ENCODE results near the gene PKNOX2.

Gene PKNOX2

DNA sequence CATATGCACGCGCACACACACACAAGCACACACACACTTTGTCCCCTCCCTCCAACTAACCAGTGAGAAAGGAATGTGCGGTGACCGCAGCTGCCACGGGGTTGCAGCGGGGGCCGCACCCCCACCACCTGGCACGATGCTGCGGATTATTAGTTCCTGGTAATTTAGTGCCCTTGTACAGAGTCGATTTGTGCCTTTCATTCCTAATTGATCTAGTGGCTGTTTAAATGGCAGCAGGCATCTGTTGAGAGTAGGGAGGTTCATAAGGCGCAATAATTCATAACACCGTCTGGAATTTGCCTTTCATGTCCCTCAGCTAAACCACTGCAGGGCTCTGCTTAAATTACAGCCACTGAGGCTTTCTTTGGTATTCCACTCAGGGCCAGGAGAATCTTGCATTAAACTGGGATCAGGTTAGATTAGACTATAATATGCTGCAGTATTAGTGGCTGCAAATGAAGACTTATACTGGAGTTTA, 217.8 kb downstream of the PKNOX2 start:
- DNase-seq (ENCODE audit: low read depth), result no peak

- DNase-seq (ENCODE audit: low read depth), result no peak
These were observed 218.3 kb downstream of the PKNOX2 start for GRCh38 chr11:125382822-125383221.

GRCh38 chr11:125384825-125385224, 220.3 kb downstream of the PKNOX2 start:
- no peak for DNase-seq (ENCODE audit: low read depth)

- DNase-seq (ENCODE audit: low read depth), result no peak
These were observed 223.3 kb downstream of the PKNOX2 start for GRCh38 chr11:125387901-125388300.

DNA sequence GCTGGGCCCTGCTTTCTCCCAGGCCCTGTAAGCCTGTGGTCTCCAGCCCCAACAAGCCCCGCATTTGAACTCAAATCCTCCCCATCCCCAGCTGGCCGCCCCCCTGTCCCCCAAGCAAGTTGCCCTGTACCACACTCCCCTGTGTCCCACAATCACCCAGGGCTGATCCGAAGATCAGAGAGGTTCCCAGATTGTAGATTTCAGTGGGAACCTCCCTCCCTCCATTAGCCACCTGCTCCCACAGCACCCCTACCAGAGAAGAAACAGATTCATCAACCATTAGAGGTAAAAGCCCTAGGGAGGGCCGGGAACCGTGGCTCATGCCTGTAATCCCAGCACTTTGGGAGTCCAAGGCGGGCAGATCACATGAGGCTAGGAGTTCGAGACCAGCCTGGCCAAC, 224.1 kb downstream of the PKNOX2 start:
- DNase-seq (ENCODE audit: low read depth), result no peak

DNA sequence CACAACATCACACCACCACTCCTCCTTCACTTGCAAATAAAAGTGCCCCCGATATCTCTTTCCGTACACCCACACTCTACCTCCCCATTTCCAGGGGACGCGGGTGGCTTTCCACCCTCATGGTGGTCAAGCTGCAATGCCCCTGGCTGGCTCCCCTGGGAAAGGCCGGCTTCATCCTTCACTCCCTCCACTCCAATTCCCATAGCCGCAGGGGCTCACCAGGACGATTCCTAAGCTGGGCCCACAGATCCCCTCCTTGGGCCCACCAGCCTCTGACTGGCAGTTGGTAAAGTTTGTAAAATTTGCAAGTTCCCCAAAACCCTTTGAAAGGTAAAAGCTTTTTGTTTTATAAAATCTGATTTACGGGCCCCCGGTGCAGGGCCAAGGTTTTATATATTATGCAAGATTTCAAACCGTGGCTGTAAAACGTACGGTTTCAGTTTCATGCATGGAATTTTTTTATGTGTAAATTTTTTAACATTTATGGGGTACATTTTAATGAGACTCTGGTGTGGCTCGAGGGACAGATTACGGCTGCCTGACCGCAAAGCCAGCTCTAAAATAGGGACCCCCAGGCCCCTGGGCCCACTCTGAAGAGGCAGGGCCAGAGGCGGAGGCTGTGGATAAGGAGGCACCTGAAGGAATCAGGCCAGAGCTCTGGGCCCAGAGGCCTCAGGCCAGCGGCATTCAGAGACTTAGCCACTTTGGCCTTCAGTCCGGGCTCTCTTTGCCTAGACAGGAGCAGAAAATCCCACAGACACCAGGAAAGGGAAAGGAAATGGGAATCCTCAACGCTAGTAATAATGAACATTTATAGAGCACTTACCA, 225.0 kb downstream of the PKNOX2 start:
- DNase-seq (ENCODE audit: low read depth), result no peak

DNA sequence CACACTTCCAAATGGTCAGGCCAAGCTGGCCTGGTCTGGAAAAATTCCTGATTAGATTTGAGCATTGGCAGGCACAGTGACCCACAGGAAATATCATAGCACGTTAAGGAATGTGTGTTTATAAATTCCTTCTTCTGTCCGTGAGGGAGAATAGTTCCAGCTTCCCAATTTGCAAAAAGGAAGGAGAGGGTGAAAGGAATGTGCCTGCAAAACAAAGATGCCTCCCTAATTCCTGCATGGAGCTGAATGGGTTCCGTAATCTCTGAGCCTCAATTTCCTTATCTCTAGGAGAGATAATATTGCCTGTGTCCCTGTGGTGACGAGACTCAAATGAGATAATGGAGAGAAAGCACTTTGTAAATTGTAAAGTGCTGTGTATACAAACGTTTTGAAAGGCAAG, 226.4 kb downstream of the PKNOX2 start:
- no peak for DNase-seq (ENCODE audit: low read depth)

DNA sequence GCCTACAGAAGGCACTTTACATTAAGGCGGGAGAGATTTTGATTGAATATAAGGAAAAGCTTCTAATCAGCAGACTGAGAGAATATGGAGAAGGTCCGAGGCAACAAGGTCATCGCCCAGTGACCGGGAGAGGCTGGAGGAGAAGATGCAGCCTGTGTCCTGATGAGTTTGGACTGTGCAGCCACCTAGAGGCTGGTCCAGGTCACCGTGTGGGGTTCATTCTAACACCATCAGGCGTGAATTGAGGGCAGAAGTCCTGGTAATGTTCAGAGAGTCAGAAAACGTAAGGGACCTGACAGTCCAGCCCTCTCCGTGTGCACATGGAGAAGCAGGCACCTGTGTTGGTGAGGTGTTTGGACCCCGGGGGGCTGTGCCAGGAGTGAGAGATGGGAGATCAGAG, 228.8 kb downstream of the PKNOX2 start:
- no peak for DNase-seq (ENCODE audit: low read depth)

DNA sequence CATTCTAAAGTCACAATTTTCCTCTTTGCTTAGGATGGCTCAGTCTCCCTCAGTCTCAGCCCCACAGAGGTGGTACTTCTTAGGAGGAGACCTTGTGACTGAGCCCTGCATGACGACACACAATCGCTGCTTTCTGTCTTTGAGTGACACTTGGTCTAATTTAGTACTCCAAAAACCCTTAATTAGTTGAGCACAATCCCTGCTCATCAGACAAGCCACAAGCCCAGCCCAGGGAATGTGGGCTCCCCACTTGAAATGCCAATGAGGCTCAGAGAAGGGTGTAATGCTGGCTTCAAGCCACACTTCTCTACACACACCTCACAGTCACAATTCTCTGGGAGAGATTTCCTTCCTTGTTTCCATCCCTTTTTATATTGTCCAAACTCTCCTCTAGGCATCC, 229.7 kb downstream of the PKNOX2 start:
- DNase-seq (ENCODE audit: low read depth), result no peak

DNA sequence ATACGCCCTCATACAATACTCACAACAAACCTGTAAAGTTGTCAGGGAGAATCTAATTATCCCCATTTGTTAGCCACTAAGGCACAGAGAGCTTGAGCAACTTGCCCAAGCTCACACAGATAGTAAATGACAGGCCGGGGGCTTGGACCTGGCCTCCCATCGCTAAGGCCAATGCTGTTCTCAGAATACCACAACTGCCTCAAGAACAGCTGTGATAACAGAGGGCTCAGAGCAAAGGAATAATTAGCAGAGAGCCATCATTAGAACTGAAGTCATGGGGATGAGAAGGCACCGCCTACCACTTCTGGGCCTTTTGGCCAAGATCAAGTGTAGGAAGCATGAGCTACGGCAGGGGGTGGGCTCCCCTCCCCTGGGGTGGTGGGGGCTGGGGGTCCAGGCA, 232.9 kb downstream of the PKNOX2 start:
- DNase-seq (ENCODE audit: low read depth), result no peak

DNA sequence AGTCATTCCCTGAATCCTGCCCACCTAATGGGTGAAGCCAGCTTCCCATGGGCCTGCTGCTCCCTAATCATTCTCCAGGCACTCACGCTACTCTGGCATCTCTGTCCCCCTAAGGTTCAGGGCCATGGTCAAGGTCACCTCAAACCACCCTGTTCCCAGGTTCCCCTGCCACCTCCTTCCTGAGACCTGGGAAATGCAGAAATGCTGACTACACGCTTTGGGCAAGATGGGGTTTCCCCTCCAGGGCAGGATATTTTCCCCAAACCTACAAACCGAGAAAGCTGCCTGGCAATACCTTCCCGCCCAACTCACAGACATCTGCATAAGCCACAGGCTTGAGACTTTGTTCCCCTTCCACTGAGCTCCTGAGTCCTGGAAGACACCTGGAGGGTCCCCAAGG, 233.9 kb downstream of the PKNOX2 start:
- no peak for DNase-seq (ENCODE audit: low read depth)

DNA sequence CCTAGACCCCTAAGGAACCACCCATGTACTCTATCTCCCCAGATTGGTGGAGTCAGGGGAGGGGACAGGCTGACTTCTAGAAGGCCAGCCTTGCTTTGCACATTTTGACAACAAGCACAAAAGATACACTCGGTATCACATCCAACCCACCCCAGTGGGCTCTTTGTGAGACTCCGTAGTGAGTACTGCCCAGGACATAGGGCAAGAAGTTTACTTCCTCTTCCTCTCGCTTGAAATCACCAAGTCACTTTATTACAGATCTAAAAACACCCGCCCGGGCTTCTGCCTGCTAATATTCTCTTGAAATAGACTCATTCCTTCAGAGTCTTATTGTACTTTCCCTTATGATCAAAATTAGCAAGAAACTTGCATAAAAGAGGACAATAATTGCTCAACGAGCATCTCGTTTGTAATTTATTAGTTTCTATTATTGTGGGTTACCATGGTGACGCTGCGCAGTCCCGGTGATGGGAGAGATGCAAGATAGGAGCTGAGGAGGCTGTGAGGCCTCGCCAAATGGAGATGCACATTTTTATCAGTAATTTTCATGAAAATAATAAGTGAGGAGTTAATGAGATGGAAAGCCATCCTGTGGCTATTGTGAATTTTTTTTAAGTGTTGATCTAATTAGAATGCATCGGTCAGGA, 234.6 kb downstream of the PKNOX2 start:
- no peak for DNase-seq (ENCODE audit: low read depth)

DNA sequence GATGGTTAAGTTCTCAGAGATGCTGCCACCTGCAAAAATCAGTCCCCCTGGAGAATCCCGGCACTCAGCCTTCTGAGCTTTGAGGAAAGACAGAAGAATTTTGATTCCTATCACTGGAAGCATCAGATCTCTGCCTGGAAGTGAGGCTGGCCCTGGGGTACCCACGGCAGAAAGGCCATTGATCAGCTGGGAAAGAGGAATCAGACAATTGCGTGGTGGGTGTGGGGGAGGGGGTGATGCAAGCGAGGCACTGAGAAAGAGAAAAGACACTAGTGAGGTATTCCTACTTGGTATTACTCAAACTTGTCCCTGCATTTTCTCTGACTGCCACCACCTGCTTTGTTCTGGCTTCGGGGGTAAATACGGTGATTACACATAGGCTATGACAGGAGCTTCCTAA, 235.4 kb downstream of the PKNOX2 start:
- DNase-seq (ENCODE audit: low read depth), result no peak

DNA sequence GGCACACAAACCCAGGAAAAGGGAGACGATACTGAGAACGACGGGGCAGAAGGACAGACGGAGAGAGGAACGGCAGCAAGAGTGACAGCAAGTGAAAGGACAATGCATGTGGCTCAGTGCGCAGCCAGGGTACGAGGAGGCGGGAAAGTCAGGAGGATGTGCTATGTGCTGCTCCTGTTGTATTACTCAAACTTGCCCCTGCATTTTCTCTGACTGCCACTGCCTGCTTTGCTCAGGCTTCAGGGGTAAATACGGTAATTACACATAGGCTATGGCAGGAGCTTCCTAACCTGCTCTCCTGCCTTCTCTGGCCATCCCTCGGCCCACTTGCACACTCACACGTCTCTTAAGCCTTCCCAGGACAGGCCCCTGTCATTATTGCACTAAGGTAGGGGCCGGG, 236.7 kb downstream of the PKNOX2 start:
- no peak for DNase-seq (ENCODE audit: low read depth)

- DNase-seq (ENCODE audit: low read depth), result no peak
These were observed 237.2 kb downstream of the PKNOX2 start for GRCh38 chr11:125401746-125402145.

DNA sequence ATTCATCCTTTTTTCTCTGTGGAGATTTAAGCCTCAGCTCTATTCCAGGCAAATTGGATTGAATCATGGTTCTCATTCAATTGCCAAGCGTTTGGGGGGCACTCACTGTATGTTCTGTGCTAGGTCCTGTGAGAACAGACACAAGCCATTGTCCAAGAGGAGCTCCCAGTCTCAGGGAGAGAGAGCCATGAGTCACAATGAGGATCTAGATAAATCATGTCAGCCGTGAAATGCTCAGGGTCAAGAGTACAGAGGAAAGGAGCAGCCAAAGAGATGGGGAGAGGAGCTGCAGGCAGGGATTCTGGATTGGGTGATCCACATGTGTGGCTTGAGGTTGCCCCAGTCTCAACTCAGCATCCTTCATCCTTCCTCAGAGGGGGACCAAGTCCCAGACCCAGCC, 237.9 kb downstream of the PKNOX2 start:
- peak; percentile 44 for DNase-seq (ENCODE audit: low read depth)

DNA sequence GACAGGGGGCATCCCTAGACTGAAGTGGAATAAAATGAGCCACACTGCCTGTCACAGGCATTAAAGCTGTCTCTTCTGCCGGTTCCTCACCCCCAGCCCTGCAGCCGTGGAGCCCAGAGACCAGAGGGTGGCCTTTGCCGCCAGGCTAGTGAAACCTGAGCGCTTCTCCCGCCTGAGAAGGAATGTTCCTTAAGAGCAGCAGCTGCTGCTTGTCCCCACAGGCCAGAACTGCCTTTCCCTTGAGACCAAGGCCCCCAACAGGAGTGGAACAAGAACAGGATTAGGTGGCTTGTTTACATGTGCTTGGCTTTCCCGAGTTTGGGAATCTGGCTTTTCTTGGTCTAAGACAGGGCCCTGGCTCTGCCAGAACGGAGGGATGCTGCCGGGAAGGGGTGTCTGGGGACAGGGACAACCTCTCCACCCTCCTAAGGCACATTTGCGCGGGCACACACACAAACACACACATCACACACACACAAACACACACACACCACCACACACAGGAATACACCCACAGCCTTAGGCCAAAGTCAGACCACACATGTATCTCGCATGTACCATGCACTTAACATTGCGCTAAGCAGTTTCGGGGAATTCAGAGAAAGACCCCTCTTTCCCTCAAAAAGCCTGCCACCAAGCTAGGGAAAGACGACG, 239.7 kb downstream of the PKNOX2 start:
- no peak for DNase-seq (ENCODE audit: low read depth)

DNA sequence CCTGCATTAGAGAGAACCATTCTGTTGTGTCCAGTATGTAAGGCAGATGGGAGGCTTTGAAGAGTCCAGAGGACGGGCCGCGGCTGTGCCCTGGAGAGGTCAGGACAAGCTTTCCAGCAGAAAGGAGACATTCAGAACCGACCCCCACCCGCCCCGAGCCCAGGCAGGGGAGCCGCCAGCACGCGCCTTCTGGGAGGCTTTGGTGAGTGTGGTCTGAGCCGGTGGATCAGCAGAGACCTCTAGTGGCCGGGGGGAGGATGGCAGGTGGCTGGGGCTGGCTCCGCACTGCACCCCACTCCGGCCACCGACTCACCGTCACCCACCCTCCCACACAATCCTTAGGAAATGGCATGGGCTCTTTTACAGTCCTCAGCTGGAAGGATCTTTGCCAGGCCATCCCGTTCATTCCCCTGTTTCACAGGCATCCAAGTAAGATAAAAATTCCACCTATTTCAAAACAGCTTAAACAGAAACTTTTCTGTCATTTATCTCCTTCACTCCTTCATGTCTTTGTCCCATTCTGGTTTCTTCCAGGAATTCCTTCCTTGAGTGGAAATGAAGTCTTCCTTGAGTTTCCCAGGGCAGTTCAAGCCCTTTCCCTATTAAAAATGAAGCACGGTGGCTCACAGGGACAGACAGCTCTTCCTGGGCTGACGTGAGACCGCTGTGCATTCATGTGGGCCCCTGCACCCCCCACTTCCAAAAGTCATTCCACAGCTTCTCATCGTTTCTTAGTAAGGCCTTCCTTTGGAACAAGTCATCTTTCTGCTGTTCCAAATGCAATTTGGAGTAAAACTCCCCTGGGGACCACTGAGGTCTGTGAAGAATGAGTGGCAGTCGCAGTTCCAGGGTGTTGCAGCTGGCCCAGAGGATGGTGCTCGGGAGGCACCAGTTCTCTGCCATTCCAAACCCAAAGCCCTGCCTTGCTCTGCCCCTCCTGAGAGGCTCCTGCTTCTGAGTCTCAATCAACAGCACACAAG, 240.6 kb downstream of the PKNOX2 start:
- peak; percentile 14 for DNase-seq (ENCODE audit: low read depth)

- no peak for DNase-seq (ENCODE audit: low read depth)
These were observed 242.5 kb downstream of the PKNOX2 start for GRCh38 chr11:125407046-125407445.

DNA sequence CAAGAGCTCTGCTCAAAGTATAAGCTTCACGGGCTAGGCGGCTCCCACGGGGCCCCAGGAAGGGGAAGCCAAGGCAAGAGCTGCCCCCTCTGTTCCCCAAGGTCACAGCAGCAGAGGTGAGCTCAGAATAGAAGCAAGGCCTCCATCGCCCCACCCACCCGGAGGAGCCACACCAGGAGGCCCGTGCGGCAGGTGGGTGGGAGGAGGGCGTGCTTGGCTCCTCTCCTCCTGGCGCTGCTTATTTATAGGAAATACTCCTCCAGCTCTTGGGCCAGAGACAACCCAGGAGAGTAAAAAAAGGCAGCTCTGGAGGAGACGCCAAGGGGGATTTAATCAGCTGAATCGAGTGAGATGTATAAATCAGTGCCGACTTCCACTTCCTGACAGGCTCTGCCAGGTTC, 243.8 kb downstream of the PKNOX2 start:
- DNase-seq (ENCODE audit: low read depth), result no peak

- DNase-seq (ENCODE audit: low read depth), result peak; percentile 29
These were observed 245.5 kb downstream of the PKNOX2 start for GRCh38 chr11:125410091-125410490.

DNA sequence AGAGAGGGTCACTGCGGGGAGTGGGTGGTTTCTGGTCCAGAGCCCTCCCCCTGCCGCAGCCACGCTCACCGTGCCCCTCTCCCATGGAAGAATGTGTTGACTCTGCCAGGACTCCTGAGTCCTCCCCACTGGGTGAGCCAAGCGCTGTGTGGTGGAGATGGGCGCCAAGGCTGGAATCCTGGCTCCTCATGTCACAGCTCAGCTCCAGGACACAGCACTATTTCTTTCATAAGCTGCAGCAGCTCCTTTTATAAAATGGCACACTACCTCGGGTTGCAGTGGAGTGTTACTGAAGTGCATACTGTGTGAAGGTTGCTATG, 247.6 kb downstream of the PKNOX2 start:
- DNase-seq (ENCODE audit: low read depth), result no peak

Measured in stromal cell of bone marrow (primary cell).